Body of pancreas (tissue), 4 donors: Measurements from ENCODE around the gene SLC6A19. TPM values are rescaled to one million over a fixed set of nuclear protein-coding genes. Genes with fewer than 3 reads are reported as not detected.

Source experiments
- ATAC-seq: fragments of 150-250 bp; one replicate; pipeline ENCODE4 v1.9.1; 2016
- DNase-seq, 4 donors: peaks; one replicate each; pipeline ENCODE4 v3.0.0-alpha.2; 2019
- H3K27ac ChIP-seq, 4 donors: fragments of 200-600 bp; sonication (generic); 1 replicate in 3 of 4; 2 replicates in 1 of 4; pipeline versions ENCODE4 v1.5.1 to v1.6.1; 2016 to 2019; ENCODE audit warnings: mild to moderate bottlenecking in 1 of 4, mixed read lengths in 1 of 4, moderate library complexity in 1 of 4
- H3K27me3 ChIP-seq, 2 donors: fragments of 200-600 bp; sonication (generic); one replicate each; pipeline ENCODE4 v1.6.0; 2016; ENCODE audit warnings: mild to moderate bottlenecking in 1 of 2
- H3K36me3 ChIP-seq, 2 donors: fragments of 200-600 bp; sonication (generic); replicated peaks in 1 of 2; 2 replicates each; pipeline ENCODE4 v1.5.1; 2016; ENCODE audit warnings: low read depth in 2 of 2; ENCODE audit not compliant: insufficient read depth in 1 of 2
- H3K4me1 ChIP-seq: fragments of 200-600 bp; sonication (generic); one replicate; pipeline ENCODE4 v1.6.0; 2016
- H3K4me3 ChIP-seq, 2 donors: fragments of 200-600 bp; sonication (generic); 1 replicate in 1 of 2; 2 replicates in 1 of 2; pipeline ENCODE4 v1.5.1; 2016 to 2019
- H3K9me3 ChIP-seq, 3 donors: fragments of 200-600 bp; sonication (generic); 1 replicate in 2 of 3; 2 replicates in 1 of 3; pipeline ENCODE4 v1.5.1; 2016
- POLR2A ChIP-seq, 3 donors: fragments of 450-650 bp; IDR thresholded peaks; one replicate each; pipeline ENCODE4 v1.6.1; 2016; ENCODE audit warnings: antibody characterized with exemption in 3 of 3, mild to moderate bottlenecking in 2 of 3
- WGBS, 2 donors: methylation state at CpG; one replicate each; pipeline ENCODE4 v1.1.5; 2017; 5-methylcytosine and 5-hydroxymethylcytosine counted together
- intact Hi-C: fragments of 100-400 bp; cut with DNase I; formaldehyde crosslinking; loops from one replicate; pipeline ENCODE4 v1.15.1; 2023
- total RNA-seq, 2 donors: library from RNA; depleted of rRNA; stranded (reverse); fragments of >200 nt; gene quantifications; one replicate each; pipeline ENCODE4 v1.1.0, GENCODE V29; 2016
- TF ChIP-seq, protein P1 (sequence below), 7 experiments: fragments of 450-650 bp in 4 of 7; fragments of 200-600 bp in 3 of 7; sonication (generic) in 3 of 7; IDR thresholded peaks; one replicate each; pipeline ENCODE4 v1.5.1; 2016 to 2019; ENCODE audit warnings: antibody characterized with exemption in 7 of 7

SLC6A19 gene
- total RNA-seq, 2 donors from 2014 or later, result 0.66 to 1.3 TPM

DNA sequence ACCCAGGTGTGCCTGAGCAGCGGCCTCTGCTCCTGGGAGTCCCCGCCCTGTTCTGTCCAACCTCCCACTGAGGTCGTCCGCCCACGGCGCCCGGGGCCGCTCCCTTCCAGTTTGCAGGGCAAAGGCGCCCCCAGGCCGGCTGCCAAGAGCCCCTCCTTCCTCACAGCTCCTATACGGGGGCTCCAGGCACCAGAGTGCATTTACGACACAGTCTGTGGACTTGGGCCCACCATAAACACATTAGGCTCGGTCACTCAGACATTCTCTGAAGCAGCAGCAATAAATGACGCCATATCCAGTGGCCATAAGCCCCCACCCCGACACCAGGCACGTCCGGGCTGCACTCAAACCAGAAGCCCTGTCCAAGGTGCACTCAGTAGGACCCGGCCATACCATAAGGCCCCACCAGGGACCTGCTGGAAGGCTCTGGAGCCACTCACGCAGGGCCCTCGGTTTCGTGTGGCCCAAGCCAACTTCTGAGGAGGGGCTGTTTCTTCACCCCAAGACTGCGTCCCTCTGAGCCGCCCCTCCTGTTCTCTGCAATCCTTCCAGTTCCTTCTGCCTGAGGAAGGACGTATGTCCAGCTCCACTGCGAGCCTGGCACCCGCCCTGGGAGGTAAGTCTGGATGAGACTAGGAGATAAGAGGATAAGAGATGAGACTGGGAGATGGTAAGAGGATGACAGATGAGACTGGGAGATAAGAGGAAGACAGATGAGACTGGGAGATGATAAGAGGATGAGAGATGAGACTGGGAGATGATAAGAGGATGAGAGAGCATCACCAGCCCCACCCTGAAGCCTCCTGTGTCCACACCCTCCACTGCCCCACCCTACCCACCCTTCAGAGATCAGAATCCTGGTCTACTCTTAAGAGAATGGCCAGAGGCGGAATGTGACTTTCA lies 50.5 kb downstream of the SLC6A19 start:
- H3K27me3 ChIP-seq, result peaks cover 0 to 8% of the 10 kb centered on the region in 2 donors
- WGBS, 2 donors, result 58 to 62% methylated on average over 18 to 26 of the region's 27 CpGs
- ATAC-seq, result no peak

DNA sequence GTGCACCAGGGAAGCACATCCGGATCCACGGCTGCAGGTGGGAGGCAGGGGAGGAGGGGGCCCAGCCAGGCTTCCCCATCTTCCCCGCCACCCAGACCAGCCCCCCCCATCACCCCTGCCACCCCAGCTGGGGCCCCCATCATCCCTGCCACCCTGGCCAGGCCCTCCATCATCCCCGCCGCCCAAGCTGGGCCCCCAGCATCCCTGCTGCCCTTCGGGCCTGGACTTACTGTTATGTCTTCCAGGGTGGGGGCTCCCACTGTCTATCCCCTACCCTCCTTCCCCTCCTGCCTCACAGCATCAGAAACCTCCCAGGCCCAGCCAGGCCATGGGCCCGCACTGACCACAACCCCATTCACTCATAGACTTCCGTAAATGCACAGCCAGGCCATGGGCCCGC lies 51.3 kb downstream of the SLC6A19 start:
- H3K4me3 ChIP-seq, result no peak overlapping the region
- intact Hi-C loops, result no loop called here
- no peaks in the 10 kb centered on the region for H3K36me3 ChIP-seq
- no peak for TF ChIP-seq POLR2A (IDR thresholded peaks at IDR 0.05)
- TF ChIP-seq, protein P1, sequence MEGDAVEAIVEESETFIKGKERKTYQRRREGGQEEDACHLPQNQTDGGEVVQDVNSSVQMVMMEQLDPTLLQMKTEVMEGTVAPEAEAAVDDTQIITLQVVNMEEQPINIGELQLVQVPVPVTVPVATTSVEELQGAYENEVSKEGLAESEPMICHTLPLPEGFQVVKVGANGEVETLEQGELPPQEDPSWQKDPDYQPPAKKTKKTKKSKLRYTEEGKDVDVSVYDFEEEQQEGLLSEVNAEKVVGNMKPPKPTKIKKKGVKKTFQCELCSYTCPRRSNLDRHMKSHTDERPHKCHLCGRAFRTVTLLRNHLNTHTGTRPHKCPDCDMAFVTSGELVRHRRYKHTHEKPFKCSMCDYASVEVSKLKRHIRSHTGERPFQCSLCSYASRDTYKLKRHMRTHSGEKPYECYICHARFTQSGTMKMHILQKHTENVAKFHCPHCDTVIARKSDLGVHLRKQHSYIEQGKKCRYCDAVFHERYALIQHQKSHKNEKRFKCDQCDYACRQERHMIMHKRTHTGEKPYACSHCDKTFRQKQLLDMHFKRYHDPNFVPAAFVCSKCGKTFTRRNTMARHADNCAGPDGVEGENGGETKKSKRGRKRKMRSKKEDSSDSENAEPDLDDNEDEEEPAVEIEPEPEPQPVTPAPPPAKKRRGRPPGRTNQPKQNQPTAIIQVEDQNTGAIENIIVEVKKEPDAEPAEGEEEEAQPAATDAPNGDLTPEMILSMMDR (IDR thresholded peaks at IDR 0.05), result no peak
- H3K9me3 ChIP-seq, result no peaks in the 10 kb centered on the region
- peaks cover 0 to under 1% of the 10 kb centered on the region in 2 donors for H3K27me3 ChIP-seq
- 90 to 95% methylated on average over 7 to 9 of the region's 9 CpGs for WGBS, 2 donors
- no peak overlapping the region for H3K27ac ChIP-seq
- DNase-seq (no peak), ATAC-seq (no peak)
- no peaks in the 10 kb centered on the region for H3K4me1 ChIP-seq

More for the DNA sequence above, 50.5 kb downstream of the SLC6A19 start:
- peaks cover 4% of the 10 kb centered on the region for H3K4me1 ChIP-seq
- no peak for DNase-seq
- no peak for TF ChIP-seq POLR2A (IDR thresholded peaks at IDR 0.05)
- TF ChIP-seq, protein P1 (IDR thresholded peaks at IDR 0.05), result no peak
- intact Hi-C loops, result no loop called here
- H3K36me3 ChIP-seq, result no peaks in the 10 kb centered on the region
- no peak overlapping the region for H3K4me3 ChIP-seq
- H3K9me3 ChIP-seq, result no peaks in the 10 kb centered on the region
- H3K27ac ChIP-seq, result no peak overlapping the region

DNA sequence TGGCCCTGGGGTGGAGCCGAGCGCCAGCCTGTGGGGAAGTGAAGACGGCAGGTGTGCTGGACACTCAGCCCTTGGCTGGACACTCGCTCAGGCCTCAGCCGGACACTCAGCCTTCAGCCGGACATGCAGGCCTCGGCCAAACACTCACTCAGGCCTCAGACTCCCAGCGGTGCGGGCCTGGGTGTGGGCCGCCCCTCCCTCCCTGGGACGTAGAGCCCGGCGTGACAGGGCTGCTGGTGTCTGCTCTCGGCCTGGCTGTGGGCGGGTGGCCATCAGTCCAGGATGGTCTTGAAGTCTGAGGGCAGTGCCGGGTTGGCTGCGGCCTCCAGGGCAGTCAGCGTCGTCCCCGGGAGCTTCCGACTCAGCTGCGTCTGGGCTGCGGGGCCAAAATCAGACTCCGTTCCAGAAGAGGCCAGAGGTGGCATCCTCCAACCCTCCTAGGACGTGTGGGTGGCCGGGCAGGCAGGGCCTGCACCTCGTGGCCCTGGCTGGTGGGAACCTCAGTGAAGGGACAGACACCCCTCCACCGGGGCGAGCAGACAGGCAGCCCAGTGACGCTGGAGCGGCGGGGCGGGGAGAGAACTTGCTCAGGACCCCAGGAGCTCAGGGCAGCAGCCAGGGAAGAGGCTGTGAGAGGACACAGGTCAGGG lies 52.2 kb downstream of the SLC6A19 start:
- Histone ChIP-seq H3K4me1 (no peaks in the 10 kb centered on the region), H3K4me3 (no peak overlapping the region), H3K27me3 (no peaks in the 10 kb centered on the region), H3K27ac (no peak overlapping the region), H3K9me3 (no peaks in the 10 kb centered on the region), H3K36me3 (no peaks in the 10 kb centered on the region)
- intact Hi-C loops, result no loop called here
- no peak for DNase-seq
- WGBS, 2 donors, result 87 to 88% methylated on average over 10 to 33 of the region's 33 CpGs
- ATAC-seq, result no peak
- TF ChIP-seq, protein P1 (IDR thresholded peaks at IDR 0.05), result no peak
- TF ChIP-seq POLR2A (IDR thresholded peaks at IDR 0.05), result no peak

DNA sequence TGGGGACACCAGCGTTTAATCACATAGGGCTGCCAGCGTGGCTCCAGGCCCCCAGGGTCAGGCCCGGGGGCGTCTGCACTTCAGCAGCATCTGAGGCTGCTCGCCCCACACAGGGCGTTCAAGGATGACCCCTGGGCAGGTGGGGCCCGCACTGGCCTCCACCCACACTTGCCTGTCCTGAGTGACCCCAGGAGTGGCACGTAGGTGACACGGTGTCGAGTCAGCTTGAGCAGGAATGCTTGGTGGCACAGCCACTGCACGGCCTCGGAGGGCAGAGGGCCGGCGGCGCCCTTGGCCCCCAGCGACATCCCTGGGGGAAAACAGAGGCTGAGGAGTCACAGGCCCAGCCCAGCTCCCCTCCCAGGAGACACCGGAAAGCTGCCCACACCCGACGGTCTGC lies 52.8 kb downstream of the SLC6A19 start:
- WGBS, 2 donors, result 67 to 79% methylated on average over 2 to 16 of the region's 19 CpGs
- no peak for ATAC-seq
- intact Hi-C loops, result no loop called here
- H3K27me3 ChIP-seq, result no peaks in the 10 kb centered on the region
- H3K4me1 ChIP-seq, result no peaks in the 10 kb centered on the region
- no peak overlapping the region for H3K4me3 ChIP-seq
- H3K9me3 ChIP-seq, result no peaks in the 10 kb centered on the region
- no peak overlapping the region for H3K27ac ChIP-seq
- no peak for DNase-seq
- TF ChIP-seq, protein P1 (IDR thresholded peaks at IDR 0.05), result no peak
- TF ChIP-seq POLR2A (IDR thresholded peaks at IDR 0.05), result no peak
- H3K36me3 ChIP-seq, result no peaks in the 10 kb centered on the region
